GM12875 (cell line): Measurements from ENCODE around the gene ADA.

Experiments
- H3K4me3 ChIP-seq: one replicate; pipeline ENCODE4 v1.5.1; 2011; ENCODE audit warnings: low read depth, low read length, control low read depth
- CTCF ChIP-seq: IDR thresholded peaks from 2 replicates; pipeline ENCODE4 v1.5.1; 2011; ENCODE audit warnings: low read depth, mild to moderate bottlenecking, control low read depth, inconsistent platforms, low read length, moderate library complexity, borderline replicate concordance; ENCODE audit not compliant: insufficient read depth

ADA gene

DNA sequence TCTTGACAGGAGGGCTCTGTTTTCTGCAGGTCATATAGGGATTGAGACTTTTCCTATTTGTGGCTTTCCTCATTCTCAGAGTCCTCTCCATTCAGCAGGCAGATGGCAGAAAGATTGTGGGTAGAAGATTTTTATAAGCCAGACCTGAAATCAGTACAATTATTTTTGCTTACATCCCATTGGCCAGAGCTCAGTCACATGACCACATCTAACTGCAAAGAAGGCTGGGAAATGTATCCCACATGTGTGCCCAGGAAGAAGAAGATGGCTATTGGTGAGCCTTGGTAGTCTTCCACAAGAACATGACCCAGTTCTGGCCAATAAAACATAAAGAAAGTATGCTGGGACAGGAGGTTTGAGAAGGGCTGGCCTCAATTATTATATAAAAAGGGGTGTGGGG, 42.1 kb upstream of the ADA start:
- no peak overlapping the region for H3K4me3 ChIP-seq
- TF ChIP-seq CTCF: no peak

GRCh38 chr20:44692932-44693480, 41.5 kb upstream of the ADA start:
- TF ChIP-seq CTCF: no peak
- no peak overlapping the region for H3K4me3 ChIP-seq

- H3K4me3 ChIP-seq: no peak overlapping the region
- TF ChIP-seq CTCF: no peak
Observed at GRCh38 chr20:44691424-44692423, 40.2 kb upstream of the ADA start.

- no peak for TF ChIP-seq CTCF
- no peak overlapping the region for H3K4me3 ChIP-seq
Observed at GRCh38 chr20:44690781-44691423, 39.4 kb upstream of the ADA start.

DNA sequence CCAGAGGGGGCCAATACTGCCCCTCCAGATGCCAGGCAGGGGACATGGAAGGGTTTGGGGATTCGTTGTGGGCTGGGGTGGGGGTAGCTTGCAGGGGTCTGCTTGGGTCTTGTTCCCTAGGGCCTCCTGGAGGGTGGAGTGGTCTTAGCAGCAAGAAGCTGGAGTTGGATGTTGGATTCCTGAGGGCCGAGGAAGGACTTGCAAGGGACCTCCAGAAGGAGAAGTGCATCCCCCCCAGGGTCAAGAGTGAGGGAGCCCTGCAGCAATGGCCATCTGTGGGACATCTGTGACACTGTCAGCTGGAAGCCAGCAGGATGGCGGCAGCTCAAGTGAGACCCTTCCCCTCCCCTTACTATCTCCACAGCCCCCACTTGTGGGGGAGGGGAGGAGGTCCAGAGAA, 38.3 kb upstream of the ADA start:
- no peak overlapping the region for H3K4me3 ChIP-seq
- no peak for TF ChIP-seq CTCF

DNA sequence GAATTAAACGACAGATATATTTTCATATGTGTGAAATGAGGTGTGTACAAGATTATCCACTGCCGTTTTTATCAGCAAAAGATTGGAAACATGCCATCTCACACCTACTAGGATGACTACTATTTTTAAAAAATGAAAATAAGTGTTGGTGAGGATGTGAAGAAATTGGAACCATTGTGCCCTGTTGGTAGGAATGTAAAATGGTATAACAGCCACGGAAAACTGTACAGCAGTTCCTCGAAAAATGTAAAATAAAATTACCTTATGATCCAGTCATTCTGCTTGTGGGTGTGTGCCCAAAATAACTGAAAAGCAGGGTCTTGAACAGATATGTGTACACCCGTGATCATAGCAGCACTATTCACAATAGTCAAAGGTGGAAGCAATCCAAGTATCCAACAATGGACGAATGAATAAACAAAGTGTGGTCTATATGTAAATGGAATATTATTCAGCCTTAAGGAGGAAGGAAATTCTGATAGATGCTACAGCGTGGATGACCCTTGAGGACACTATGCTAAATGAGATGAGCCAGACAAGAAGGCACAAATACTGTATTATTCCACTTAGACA, 36.6 kb upstream of the ADA start:
- no peak overlapping the region for H3K4me3 ChIP-seq
- TF ChIP-seq CTCF: no peak
